ENCODE data around the gene RBMY1E.
"Not testable (repeated sequence)": the region's sequence is repeated elsewhere in the genome, so short reads cannot be mapped to it uniquely, and the experiment has no call there.

RBMY1E gene

DNA sequence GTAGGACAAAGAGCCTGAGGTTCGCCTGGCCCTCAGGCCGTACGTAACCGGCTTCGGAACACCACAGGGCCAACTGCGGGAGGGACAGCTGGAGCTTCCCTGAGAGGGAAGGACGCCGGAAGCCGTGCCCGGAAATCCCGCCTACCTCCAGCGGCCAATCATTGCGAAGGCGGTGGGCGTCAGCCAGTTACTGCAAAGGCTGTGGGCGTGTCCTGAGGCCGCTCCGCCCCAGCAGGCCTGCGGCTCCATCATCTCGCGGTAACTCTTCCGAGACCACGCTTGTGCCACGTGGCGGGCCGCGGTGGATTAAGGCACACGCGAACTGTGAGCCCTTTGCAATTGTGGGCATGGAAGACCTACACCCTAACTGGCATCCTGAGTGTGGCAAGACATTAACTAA lies at the start of gene RBMY1E:
Gene RBMY1E (minus strand): TSS at position 101 of the 400 bp plus-strand sequence. CDS start 1,978 bp downstream, outside the sequence.
- not testable (repeated sequence) for H3K4me3 ChIP-seq (ENCODE audit: low read length); H3K36me3 ChIP-seq (ENCODE audit: control insufficient read depth, insufficient read depth, low read length); DNase-seq (ENCODE audit: low read depth, low spot score); H3K9me3 ChIP-seq (ENCODE audit: control insufficient read depth, insufficient read depth, low read length); H3K4me1 ChIP-seq (ENCODE audit: control insufficient read depth, insufficient read depth, low read length); H3K27me3 ChIP-seq (ENCODE audit: control insufficient read depth, insufficient read depth, low read length); H3K27ac ChIP-seq (ENCODE audit: low read length)
- WGBS (ENCODE audit: insufficient coverage, insufficient read length): no CpG with 5 or more reads among the region's 29 CpGs

DNA sequence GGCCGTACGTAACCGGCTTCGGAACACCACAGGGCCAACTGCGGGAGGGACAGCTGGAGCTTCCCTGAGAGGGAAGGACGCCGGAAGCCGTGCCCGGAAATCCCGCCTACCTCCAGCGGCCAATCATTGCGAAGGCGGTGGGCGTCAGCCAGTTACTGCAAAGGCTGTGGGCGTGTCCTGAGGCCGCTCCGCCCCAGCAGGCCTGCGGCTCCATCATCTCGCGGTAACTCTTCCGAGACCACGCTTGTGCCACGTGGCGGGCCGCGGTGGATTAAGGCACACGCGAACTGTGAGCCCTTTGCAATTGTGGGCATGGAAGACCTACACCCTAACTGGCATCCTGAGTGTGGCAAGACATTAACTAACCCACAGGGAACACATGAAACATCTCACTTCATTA lies 23.4 kb downstream of the RBMY1E start, which contains the start of gene RBMY1D:
Gene RBMY1D (minus strand): TSS at position 101 of the 400 bp plus-strand sequence. CDS start 2,013 bp downstream, outside the sequence.
- H3K9me3 ChIP-seq (ENCODE audit: control insufficient read depth, insufficient read depth, low read length); H3K27ac ChIP-seq (ENCODE audit: low read length); H3K27me3 ChIP-seq (ENCODE audit: control insufficient read depth, insufficient read depth, low read length); H3K4me1 ChIP-seq (ENCODE audit: control insufficient read depth, insufficient read depth, low read length); H3K4me3 ChIP-seq (ENCODE audit: low read length); H3K36me3 ChIP-seq (ENCODE audit: control insufficient read depth, insufficient read depth, low read length); DNase-seq (ENCODE audit: low read depth, low spot score): not testable (repeated sequence)
- no CpG with 5 or more reads among the region's 28 CpGs for WGBS (ENCODE audit: insufficient coverage, insufficient read length)

DNA sequence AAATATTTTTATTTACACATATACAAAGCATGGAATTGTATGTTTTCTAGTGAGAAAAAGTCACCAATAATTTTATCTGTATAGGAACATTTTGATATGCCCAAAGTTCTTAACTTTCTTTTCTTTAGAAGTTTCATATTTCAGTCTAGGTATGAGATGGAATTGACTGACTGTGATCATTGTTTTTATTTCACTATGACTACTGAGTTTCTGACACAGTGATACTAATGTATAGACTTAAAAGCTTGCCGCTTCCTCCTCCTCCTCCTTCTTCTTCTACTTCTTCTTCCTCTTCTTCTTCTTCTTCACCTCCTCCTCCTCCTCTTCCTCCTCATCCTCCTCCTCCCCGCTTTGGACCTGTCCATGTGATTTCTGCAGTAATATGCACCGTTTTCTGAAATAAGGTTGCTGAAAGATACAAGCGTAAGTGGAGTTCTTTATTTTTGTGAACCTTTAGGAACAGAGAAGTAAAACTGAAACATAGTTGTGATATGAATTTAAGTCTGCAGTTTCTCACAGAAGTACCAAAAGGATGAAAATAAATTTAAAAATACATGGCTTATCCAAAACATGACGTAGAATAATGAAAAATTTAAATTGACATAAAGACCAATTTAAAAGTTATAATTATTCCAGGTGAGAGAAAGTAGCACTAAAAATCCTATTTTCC lies 48.3 kb downstream of the RBMY1E start:
- WGBS (ENCODE audit: insufficient coverage, insufficient read length): no CpG with 5 or more reads among the region's 5 CpGs
- H3K36me3 ChIP-seq (ENCODE audit: control insufficient read depth, insufficient read depth, low read length): not testable (repeated sequence)

More for the DNA sequence above, 48.3 kb downstream of the RBMY1E start:
- not testable (repeated sequence) for DNase-seq (ENCODE audit: low read depth, low spot score); H3K27me3 ChIP-seq (ENCODE audit: control insufficient read depth, insufficient read depth, low read length); H3K27ac ChIP-seq (ENCODE audit: low read length); H3K9me3 ChIP-seq (ENCODE audit: control insufficient read depth, insufficient read depth, low read length); H3K4me1 ChIP-seq (ENCODE audit: control insufficient read depth, insufficient read depth, low read length); H3K4me3 ChIP-seq (ENCODE audit: low read length)
